OCI-M1 (cell line): ENCODE results near the gene SH3BP2.

Experiments used
- DNase-seq: peaks from one replicate; lab custom pipeline; 2025; lab: John Stamatoyannopoulos, UW

SH3BP2 gene

GRCh38 chr4:2878346-2878745 is 85.5 kb downstream of the SH3BP2 start:
- DNase-seq: no peak

DNA sequence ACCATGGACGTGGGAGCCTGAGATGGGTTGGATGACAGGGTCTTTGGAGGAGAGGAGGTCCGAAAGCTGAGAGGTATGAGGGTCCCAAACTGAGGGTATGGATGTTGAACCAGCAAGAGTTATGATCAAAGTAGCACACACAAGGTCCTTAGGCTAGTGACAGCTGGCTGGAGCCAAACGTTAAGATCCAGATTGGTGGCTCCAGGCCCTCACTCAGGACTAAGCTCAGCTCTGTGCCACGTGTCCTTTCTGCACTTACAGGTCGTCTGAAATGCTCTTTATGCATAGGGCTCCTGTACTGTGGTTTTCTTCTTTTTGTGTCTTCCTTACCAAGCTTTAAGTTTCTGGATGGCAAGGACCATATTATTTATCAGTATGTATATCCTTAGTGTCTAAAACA is 86.1 kb downstream of the SH3BP2 start:
- DNase-seq: no peak

- no peak for DNase-seq
These were observed 88.5 kb downstream of the SH3BP2 start for GRCh38 chr4:2881431-2881830.

DNA sequence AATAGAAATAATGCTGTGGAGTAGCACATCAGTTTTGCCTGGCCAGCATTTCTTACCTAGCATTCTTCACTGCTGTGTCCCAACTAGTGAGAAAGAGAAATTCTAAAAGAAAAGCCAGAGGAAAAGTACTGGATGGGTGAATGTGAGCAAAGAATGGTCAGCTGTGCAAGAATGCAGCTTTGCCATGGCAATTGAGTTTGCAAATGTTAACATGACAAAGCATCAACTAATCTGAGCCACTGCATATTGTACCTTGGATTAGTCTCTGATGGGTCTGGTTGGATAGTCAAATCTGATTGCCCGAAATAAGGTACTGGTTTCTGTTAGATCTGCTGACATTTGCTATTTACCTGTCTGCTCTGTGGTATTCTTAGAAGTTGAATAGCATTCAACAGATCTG is 89.5 kb downstream of the SH3BP2 start:
- DNase-seq: no peak

DNA sequence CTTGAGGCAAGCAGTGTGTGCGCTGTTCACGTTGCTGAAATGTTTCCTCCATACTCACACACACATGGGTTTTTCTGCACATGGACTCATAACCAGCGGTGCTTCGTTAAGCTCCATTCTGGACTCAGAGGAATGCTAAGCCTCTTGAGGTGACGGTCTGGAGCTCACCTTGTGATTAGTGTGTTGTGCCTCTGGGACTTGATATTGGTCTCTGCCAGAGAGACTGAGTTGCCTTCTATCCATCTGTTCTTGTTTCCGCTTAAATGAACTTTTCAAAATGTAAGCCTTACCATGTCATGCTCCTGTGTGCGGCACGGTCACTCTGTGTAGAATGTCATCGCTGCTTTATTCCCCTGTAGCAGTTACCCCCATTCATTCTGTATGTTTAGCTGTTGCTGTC is 93.3 kb downstream of the SH3BP2 start:
- no peak for DNase-seq

GRCh38 chr4:2886622-2887021 is 93.7 kb downstream of the SH3BP2 start:
- DNase-seq: no peak

DNA sequence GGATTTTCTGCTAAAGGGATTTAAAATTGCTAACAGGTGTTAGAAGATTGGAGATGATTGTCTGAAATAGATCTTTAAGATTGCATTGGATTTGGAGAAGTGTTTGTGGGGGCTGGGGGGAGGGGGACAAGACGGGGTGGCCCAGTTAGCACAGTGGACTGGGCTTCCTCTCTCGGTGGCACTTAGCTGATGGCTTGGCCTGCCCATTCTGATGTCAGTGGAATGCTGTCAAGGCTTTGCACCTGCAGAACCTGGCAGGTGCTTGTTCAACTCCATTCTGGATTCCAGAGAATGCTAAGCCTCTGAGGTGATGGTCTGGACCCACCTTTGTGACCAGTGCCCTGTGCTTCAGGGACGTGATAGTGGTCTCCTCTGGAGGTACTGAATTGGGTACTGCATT is 94.5 kb downstream of the SH3BP2 start:
- no peak for DNase-seq

GRCh38 chr4:2888886-2889285 is 96.0 kb downstream of the SH3BP2 start:
- no peak for DNase-seq
